Bronchial epithelial cell (primary cell): ENCODE data around the gene LARP6. TPM values are rescaled to one million over a fixed set of nuclear protein-coding genes. Genes with fewer than 3 reads are reported as not detected.
A peak's percentile ranks its signal among the peaks of the same experiment; 100 is the strongest.

ENCODE experiments used
- DNase-seq: peaks from one replicate; pipeline ENCODE4 v3.0.0-alpha.2; 2010; ENCODE audit warnings: low read depth
- FAIRE-seq: peaks from 2 replicates; lab custom pipeline; 2011; peaks lifted over from hg19 to GRCh38; lab: Jason Lieb, UNC
- H3K27me3 ChIP-seq: 2 replicates; pipeline ENCODE4 v1.5.1; 2011; ENCODE audit warnings: low read length; ENCODE audit not compliant: control insufficient read depth, insufficient read depth
- H3K36me3 ChIP-seq: 2 replicates; pipeline ENCODE4 v1.5.1; 2011; ENCODE audit warnings: low read length; ENCODE audit not compliant: control insufficient read depth, insufficient read depth
- H3K4me3 ChIP-seq: 2 replicates; pipeline ENCODE4 v1.5.1; 2011; ENCODE audit warnings: mild to moderate bottlenecking, low read depth, low read length, control low read depth
- total RNA-seq: library from RNA; depleted of rRNA; stranded (reverse); fragments of >200 nt; gene quantifications from 2 replicates; pipeline ENCODE4 v1.2.1, GENCODE V29; 2014
- TF ChIP-seq, protein P1 (sequence below): IDR thresholded peaks from 2 replicates; pipeline ENCODE4 v1.5.1; 2011; ENCODE audit warnings: mild to moderate bottlenecking, moderate library complexity, low read length, control low read depth, inconsistent platforms; ENCODE audit not compliant: insufficient read depth, severe bottlenecking

The LARP6 gene
- total RNA-seq, 1 donor from 2014 or later = 41.1 TPM

DNA sequence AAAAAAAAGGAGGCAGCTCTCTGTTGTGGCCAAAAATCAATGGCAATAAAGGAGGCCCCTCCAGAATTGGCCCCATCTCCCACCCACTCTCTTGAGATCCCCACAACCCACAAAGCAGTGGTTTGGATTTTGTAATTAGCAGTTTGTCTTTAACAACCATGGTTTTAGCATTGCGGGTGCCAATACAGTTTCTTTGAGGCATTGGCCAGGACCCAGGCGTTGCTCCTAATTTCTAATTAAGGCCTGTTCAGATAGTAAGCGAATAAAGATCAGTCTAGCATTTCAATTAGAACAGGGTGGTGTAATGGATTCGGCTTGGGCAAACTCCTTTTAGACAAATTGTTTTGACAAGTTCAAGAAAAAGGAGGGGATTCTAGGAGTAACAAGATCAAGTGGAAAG lies 67.0 kb downstream of the LARP6 start:
- FAIRE-seq (no peak), DNase-seq (no peak)
- Histone ChIP-seq H3K4me3 (no peak overlapping the region), H3K36me3 (no peaks in the 10 kb centered on the region), H3K27me3 (no peaks in the 10 kb centered on the region)
- TF ChIP-seq, protein P1, sequence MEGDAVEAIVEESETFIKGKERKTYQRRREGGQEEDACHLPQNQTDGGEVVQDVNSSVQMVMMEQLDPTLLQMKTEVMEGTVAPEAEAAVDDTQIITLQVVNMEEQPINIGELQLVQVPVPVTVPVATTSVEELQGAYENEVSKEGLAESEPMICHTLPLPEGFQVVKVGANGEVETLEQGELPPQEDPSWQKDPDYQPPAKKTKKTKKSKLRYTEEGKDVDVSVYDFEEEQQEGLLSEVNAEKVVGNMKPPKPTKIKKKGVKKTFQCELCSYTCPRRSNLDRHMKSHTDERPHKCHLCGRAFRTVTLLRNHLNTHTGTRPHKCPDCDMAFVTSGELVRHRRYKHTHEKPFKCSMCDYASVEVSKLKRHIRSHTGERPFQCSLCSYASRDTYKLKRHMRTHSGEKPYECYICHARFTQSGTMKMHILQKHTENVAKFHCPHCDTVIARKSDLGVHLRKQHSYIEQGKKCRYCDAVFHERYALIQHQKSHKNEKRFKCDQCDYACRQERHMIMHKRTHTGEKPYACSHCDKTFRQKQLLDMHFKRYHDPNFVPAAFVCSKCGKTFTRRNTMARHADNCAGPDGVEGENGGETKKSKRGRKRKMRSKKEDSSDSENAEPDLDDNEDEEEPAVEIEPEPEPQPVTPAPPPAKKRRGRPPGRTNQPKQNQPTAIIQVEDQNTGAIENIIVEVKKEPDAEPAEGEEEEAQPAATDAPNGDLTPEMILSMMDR = no peak

DNA sequence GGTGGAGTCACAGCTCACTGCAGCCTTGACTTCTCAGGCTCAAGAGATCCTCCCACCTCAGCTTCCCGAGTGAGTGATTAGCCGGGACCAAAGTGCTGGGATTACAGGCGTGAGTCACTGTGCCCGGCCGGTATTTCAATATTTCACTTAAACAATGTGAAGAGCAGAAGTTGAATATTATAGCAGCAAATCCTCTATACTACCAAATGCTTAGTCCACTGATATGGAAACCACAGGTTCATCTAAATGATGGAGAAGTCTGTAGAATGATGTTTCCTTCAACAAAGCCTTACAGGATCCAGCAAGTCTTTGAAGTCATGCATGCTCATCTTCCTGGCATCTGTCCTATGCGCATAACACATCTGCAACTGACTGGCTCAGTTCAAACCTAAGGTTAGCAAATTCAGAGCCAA lies 70.3 kb downstream of the LARP6 start:
- Histone ChIP-seq H3K36me3 (no peaks in the 10 kb centered on the region), H3K27me3 (no peaks in the 10 kb centered on the region), H3K4me3 (no peak overlapping the region)
- DNase-seq = peak; percentile 75
- FAIRE-seq = no peak
- TF ChIP-seq, protein P1 = no peak

DNA sequence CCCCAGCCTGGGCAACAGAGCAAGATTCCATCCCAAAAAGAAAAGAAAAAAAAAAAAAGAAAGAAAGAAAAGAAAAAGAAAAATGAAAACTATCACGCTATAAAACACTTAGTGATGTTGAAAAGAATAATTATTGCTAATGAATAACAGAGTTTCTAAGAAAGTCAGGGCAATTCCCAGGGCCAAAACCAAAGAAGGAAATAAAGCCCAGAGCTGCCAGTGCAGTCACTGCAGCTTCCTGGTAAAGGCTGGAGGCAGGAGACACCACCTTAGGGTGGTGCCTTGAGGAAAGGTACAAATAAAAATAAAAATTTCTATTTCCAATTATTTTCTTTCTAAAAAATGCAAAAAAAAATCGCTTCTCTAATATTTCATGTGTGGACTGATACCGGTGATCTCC lies 70.9 kb downstream of the LARP6 start:
- FAIRE-seq = no peak
- Histone ChIP-seq H3K36me3 (no peaks in the 10 kb centered on the region), H3K4me3 (no peak overlapping the region), H3K27me3 (no peaks in the 10 kb centered on the region)
- DNase-seq = no peak
- TF ChIP-seq, protein P1 = no peak

DNA sequence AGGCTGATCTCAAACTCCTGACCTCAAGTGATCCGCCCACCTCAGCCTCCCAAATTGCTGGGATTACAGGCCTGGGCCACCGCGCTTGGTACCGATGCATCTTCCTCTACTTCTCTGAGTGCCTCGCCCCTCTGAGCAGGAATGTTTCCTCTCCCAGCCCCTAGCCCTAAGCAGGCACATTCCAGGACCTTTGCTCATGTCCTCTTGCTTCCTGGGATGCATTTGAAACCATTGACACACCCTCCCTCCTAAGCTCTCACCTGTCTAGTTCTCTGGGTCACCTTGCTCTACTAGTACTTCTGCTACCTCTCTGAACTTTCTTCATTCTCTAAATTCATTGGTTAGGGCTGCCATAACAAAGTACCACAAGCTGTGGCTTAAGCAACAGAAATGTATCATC lies 72.7 kb downstream of the LARP6 start:
- no peak for FAIRE-seq
- no peaks in the 10 kb centered on the region for H3K36me3 ChIP-seq
- peak; percentile 77 for DNase-seq
- H3K27me3 ChIP-seq = no peaks in the 10 kb centered on the region
- TF ChIP-seq, protein P1 = no peak
- H3K4me3 ChIP-seq = no peak overlapping the region

Other genes starting within 250 kb of the LARP6 start
- 18.2 and 30.5 TPM in 2 replicates for gene UACA, start 90.6 kb downstream of the LARP6 start, total RNA-seq
- gene THAP10, start 38.3 kb upstream of the LARP6 start, total RNA-seq = 0.79 and 1.3 TPM in 2 replicates
- gene LRRC49, start 38.7 kb upstream of the LARP6 start, total RNA-seq = 4.7 and 5.5 TPM in 2 replicates